Muscle layer of duodenum (tissue), 2 donors: ENCODE measurements around the gene NPC1.
"Not testable (repeated sequence)": the region's sequence is repeated elsewhere in the genome, so short reads cannot be mapped to it uniquely, and the experiment has no call there.

Experiments
- H3K27ac ChIP-seq: one replicate; pipeline ENCODE4 v1.7.0; 2013; ENCODE audit warnings: mild to moderate bottlenecking, low read length
- H3K27me3 ChIP-seq: one replicate; pipeline ENCODE4 v1.7.0; 2013; ENCODE audit warnings: low read depth, mild to moderate bottlenecking, control low read depth, low read length
- H3K36me3 ChIP-seq, 2 donors: one replicate each; pipeline ENCODE4 v1.7.0; 2013; ENCODE audit warnings: low read length in 2 of 2, control low read depth in 1 of 2, mild to moderate bottlenecking in 1 of 2; ENCODE audit not compliant: insufficient read depth in 2 of 2, control insufficient read depth in 1 of 2
- H3K4me1 ChIP-seq, 2 donors: one replicate each; pipeline ENCODE4 v1.7.0; 2013; ENCODE audit warnings: low read length in 2 of 2, mild to moderate bottlenecking in 2 of 2, control low read depth in 1 of 2, moderate library complexity in 1 of 2; ENCODE audit not compliant: insufficient read depth in 2 of 2, control insufficient read depth in 1 of 2
- H3K4me3 ChIP-seq, 2 donors: one replicate each; pipeline ENCODE4 v1.7.0; 2013; ENCODE audit warnings: low read length in 2 of 2, low read depth in 1 of 2, mild to moderate bottlenecking in 1 of 2
- H3K9me3 ChIP-seq, 2 donors: one replicate each; pipeline ENCODE4 v1.7.0; 2013; ENCODE audit warnings: low read length in 2 of 2, control low read depth in 1 of 2, mild to moderate bottlenecking in 1 of 2; ENCODE audit not compliant: control insufficient read depth in 1 of 2
- donor health status: healthy.

NPC1 gene

GRCh38 chr18:23584019-23584983 is 2.0 kb downstream of the NPC1 start:
- peaks cover 4 to 5% of the 10 kb centered on the region in 2 donors for H3K36me3 ChIP-seq
- H3K4me3 ChIP-seq, result no peak overlapping the region
- H3K27ac ChIP-seq, result no peak overlapping the region
- peaks cover 10 to 29% of the 10 kb centered on the region in 2 donors for H3K4me1 ChIP-seq
- no peaks in the 10 kb centered on the region for H3K9me3 ChIP-seq
- H3K27me3 ChIP-seq, result no peaks in the 10 kb centered on the region

- H3K9me3 ChIP-seq, result no peaks in the 10 kb centered on the region
- peaks cover 10 to 33% of the 10 kb centered on the region in 2 donors for H3K4me1 ChIP-seq
- no peaks in the 10 kb centered on the region for H3K27me3 ChIP-seq
- peaks cover 4 to 5% of the 10 kb centered on the region in 2 donors for H3K36me3 ChIP-seq
- H3K4me3 ChIP-seq, result no peak overlapping the region
- H3K27ac ChIP-seq, result no peak overlapping the region
Measured at GRCh38 chr18:23583071-23583865, 3.0 kb downstream of the NPC1 start.

- Histone ChIP-seq H3K36me3 (peaks cover 0 to 5% of the 10 kb centered on the region in 2 donors), H3K4me3 (no peak overlapping the region), H3K27me3 (no peaks in the 10 kb centered on the region), H3K4me1 (peaks cover 5 to 33% of the 10 kb centered on the region in 2 donors), H3K9me3 (no peaks in the 10 kb centered on the region), H3K27ac (no peak overlapping the region)
Measured at GRCh38 chr18:23580677-23581367, 5.5 kb downstream of the NPC1 start.

- Histone ChIP-seq H3K9me3 (no peaks in the 10 kb centered on the region), H3K4me3 (no peak overlapping the region), H3K27me3 (no peaks in the 10 kb centered on the region), H3K36me3 (peaks cover 0 to 5% of the 10 kb centered on the region in 2 donors), H3K27ac (no peak overlapping the region), H3K4me1 (peaks cover 5 to 18% of the 10 kb centered on the region in 2 donors)
Measured at GRCh38 chr18:23578891-23579653, 7.2 kb downstream of the NPC1 start.

GRCh38 chr18:23578067-23578701 is 8.1 kb downstream of the NPC1 start:
- Histone ChIP-seq H3K4me3 (no peak overlapping the region), H3K4me1 (peaks cover 1 to 12% of the 10 kb centered on the region in 2 donors), H3K9me3 (no peaks in the 10 kb centered on the region), H3K36me3 (peaks cover 7 to 8% of the 10 kb centered on the region in 2 donors), H3K27ac (no peak overlapping the region), H3K27me3 (no peaks in the 10 kb centered on the region)

- H3K4me3 ChIP-seq, H3K4me1 ChIP-seq, H3K27me3 ChIP-seq, H3K27ac ChIP-seq, H3K9me3 ChIP-seq: not testable (repeated sequence)
- H3K36me3 ChIP-seq, result peaks cover 11 to 14% of the 10 kb centered on the region in 2 donors
Measured at GRCh38 chr18:23577521-23577920, 8.8 kb downstream of the NPC1 start.

GRCh38 chr18:23575309-23575651 is 11.0 kb downstream of the NPC1 start:
- Histone ChIP-seq H3K27me3 (no peaks in the 10 kb centered on the region), H3K9me3 (no peaks in the 10 kb centered on the region), H3K27ac (no peak overlapping the region), H3K36me3 (peaks cover 12 to 19% of the 10 kb centered on the region in 2 donors), H3K4me3 (no peak overlapping the region), H3K4me1 (peaks cover 0 to 9% of the 10 kb centered on the region in 2 donors)

GRCh38 chr18:23574611-23575308 is 11.5 kb downstream of the NPC1 start:
- peaks cover 0 to 8% of the 10 kb centered on the region in 2 donors for H3K4me1 ChIP-seq
- no peaks in the 10 kb centered on the region for H3K9me3 ChIP-seq
- H3K27me3 ChIP-seq, result no peaks in the 10 kb centered on the region
- H3K36me3 ChIP-seq, result peaks cover 15 to 19% of the 10 kb centered on the region in 2 donors
- H3K27ac ChIP-seq, result peak overlapping the region; percentile 40
- no peak overlapping the region for H3K4me3 ChIP-seq

- Histone ChIP-seq H3K27ac (peak overlapping the region; percentile 40), H3K4me3 (no peak overlapping the region), H3K9me3 (no peaks in the 10 kb centered on the region), H3K4me1 (peaks cover 0 to 2% of the 10 kb centered on the region in 2 donors), H3K27me3 (no peaks in the 10 kb centered on the region), H3K36me3 (peaks cover 15 to 25% of the 10 kb centered on the region in 2 donors)
Measured at GRCh38 chr18:23573626-23574431, 12.5 kb downstream of the NPC1 start.
